Stimulated activated CD4-positive, alpha-beta T cell treated with anti-CD3 and anti-CD28 coated beads, Interleukin-2, amount 100 ng/mL, for 4 hours (primary cell): ENCODE results near the gene PXDN.
"Not testable (repeated sequence)": the region's sequence is repeated elsewhere in the genome, so short reads cannot be mapped to it uniquely, and the experiment has no call there.

ENCODE experiments used
- DNase-seq: peaks from one replicate; pipeline ENCODE4 v3.0.0-alpha.2; 2020; ENCODE audit warnings: low read depth

Gene PXDN

GRCh38 chr2:1742681-1743395 lies 1.5 kb downstream of the PXDN start:
- no peak for DNase-seq

GRCh38 chr2:1742301-1742680 lies 2.0 kb downstream of the PXDN start:
- DNase-seq, result no peak

GRCh38 chr2:1741851-1742250 lies 2.5 kb downstream of the PXDN start:
- no peak for DNase-seq

- no peak for DNase-seq
Observed at GRCh38 chr2:1740716-1741589, 3.4 kb downstream of the PXDN start.

GRCh38 chr2:1739961-1740715 lies 4.2 kb downstream of the PXDN start:
- DNase-seq, result no peak

GRCh38 chr2:1739322-1739957 lies 4.9 kb downstream of the PXDN start:
- DNase-seq, result no peak

- no peak for DNase-seq
Observed at GRCh38 chr2:1738646-1739302, 5.5 kb downstream of the PXDN start.

GRCh38 chr2:1738163-1738562 lies 6.2 kb downstream of the PXDN start:
- no peak for DNase-seq

- DNase-seq, result no peak
Observed at GRCh38 chr2:1736997-1737480, 7.3 kb downstream of the PXDN start.

- DNase-seq, result no peak
Observed at GRCh38 chr2:1736045-1736444, 8.3 kb downstream of the PXDN start.

GRCh38 chr2:1733298-1733697 lies 11.0 kb downstream of the PXDN start:
- not testable (repeated sequence) for DNase-seq

- no peak for DNase-seq
Observed at GRCh38 chr2:1731963-1732768, 12.1 kb downstream of the PXDN start.

- no peak for DNase-seq
Observed at GRCh38 chr2:1731447-1731962, 12.8 kb downstream of the PXDN start.

GRCh38 chr2:1730015-1730927 lies 14.0 kb downstream of the PXDN start:
- DNase-seq, result no peak

GRCh38 chr2:1729242-1729641 lies 15.1 kb downstream of the PXDN start:
- no peak for DNase-seq

- no peak for DNase-seq
Observed at GRCh38 chr2:1728821-1729220, 15.5 kb downstream of the PXDN start.

- DNase-seq, result no peak
Observed at GRCh38 chr2:1727796-1728474, 16.4 kb downstream of the PXDN start.

GRCh38 chr2:1727101-1727771 lies 17.1 kb downstream of the PXDN start:
- DNase-seq, result no peak
